Measurements from ENCODE around the gene CDC16.

The CDC16 gene

GRCh38 chr13:114269281-114269770 lies 34.6 kb downstream of the CDC16 start:
- in situ Hi-C loops (cut with HindIII; ENCODE audit: low sequenced_read_pairs), result no loop called here
- DNase-seq (ENCODE audit: low read depth), result no peak
- no peak for TF ChIP-seq CTCF (IDR thresholded peaks at IDR 0.05; ENCODE audit: low read depth, low read length, missing control alignments)
- H3K4me3 ChIP-seq (ENCODE audit: low read depth, low read length), result no peak overlapping the region

DNA sequence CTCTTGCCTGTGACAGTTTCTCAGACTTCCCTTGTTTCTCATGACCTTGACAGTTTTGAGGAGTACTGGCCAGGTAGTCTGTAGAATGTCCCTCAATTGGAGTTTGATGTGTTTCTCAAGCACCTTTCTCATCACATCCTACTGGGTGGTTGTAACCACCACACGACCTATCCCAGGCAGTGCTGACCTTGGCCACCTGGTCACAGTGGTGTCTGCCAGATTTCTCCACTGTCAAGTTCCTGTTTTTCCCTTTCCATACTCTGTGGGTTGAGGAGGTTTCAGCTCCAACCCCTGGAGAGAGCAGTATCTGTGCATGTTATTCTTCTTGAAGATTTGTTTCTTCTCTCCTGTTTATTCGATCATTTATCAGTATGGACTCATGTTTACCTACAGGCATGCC lies 38.3 kb downstream of the CDC16 start:
- in situ Hi-C loops (cut with HindIII; ENCODE audit: low sequenced_read_pairs), result no loop called here
- no peak for DNase-seq (ENCODE audit: low read depth)
- TF ChIP-seq CTCF (IDR thresholded peaks at IDR 0.05; ENCODE audit: low read depth, low read length, missing control alignments), result no peak

DNA sequence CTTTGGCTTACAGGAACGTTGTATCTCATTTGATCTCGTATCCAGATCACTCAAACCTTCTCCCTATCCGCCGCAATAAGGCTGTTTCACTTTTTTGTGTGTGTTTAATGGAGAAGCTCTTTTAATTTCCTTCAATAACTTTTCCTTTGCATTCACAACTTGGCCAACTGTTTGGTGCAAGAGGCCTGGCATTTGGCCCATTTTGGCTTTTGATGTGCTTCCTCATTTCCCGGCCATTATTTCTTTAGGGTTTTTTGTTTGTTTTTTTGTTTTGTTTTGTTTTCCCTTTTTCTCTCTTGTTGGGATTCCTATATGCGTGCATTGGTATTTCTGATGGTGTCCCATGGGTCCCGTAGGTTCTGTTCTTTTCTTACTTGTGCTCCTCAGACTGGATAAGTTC lies 40.6 kb downstream of the CDC16 start:
- DNase-seq (ENCODE audit: low read depth), result no peak
- in situ Hi-C loops (cut with HindIII; ENCODE audit: low sequenced_read_pairs), result no loop called here
- no peak for TF ChIP-seq CTCF (IDR thresholded peaks at IDR 0.05; ENCODE audit: low read depth, low read length, missing control alignments)
- H3K4me3 ChIP-seq (ENCODE audit: low read depth, low read length), result no peak overlapping the region

More for the DNA sequence above, 38.3 kb downstream of the CDC16 start:
- H3K4me3 ChIP-seq (ENCODE audit: low read depth, low read length), result no peak overlapping the region

- DNase-seq (ENCODE audit: low read depth), result no peak
- no peak overlapping the region for H3K4me3 ChIP-seq (ENCODE audit: low read depth, low read length)
- no peak for TF ChIP-seq CTCF (IDR thresholded peaks at IDR 0.05; ENCODE audit: low read depth, low read length, missing control alignments)
- in situ Hi-C loops (cut with HindIII; ENCODE audit: low sequenced_read_pairs), result no loop called here
Measured at GRCh38 chr13:114279146-114279545, 44.4 kb downstream of the CDC16 start.

- DNase-seq (ENCODE audit: low read depth), result no peak
- in situ Hi-C loops (cut with HindIII; ENCODE audit: low sequenced_read_pairs), result no loop called here
- no peak overlapping the region for H3K4me3 ChIP-seq (ENCODE audit: low read depth, low read length)
- TF ChIP-seq CTCF (IDR thresholded peaks at IDR 0.05; ENCODE audit: low read depth, low read length, missing control alignments), result no peak
Measured at GRCh38 chr13:114279758-114280355, 45.2 kb downstream of the CDC16 start.

DNA sequence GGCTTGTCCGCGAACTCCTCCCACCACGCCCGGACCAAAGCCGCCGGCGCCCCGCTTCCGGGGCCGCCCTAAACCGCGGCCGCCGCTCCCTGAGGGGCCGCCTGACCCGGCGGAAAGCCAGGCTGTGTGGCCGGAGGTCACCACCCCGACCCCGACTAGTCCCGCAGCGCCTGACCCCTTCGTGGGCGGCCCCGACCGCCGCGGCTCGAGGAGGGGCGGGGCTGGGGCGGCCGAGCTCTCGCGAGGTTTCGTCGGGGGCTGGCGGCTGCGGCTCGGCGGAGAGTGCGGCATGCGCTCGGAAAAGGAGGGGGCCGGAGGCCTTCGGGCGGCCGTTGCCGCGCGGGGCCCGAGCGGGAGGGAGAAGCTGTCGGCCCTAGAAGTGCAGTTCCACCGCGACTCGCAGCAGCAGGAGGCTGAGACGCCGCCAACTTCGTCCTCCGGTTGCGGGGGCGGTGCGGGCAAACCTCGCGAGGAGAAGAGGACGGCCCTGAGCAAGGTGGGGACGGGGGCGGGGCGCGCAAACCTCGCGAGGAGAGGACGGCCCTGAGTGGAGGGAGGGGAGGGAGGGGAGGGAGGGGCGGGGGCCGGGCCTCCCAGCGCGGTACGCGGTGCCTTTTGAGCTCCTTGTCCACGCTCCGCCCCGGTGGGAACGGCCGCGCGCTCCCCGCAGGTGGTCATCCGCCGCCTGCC lies 46.8 kb downstream of the CDC16 start, which contains the start of gene UPF3A:
TSS of gene UPF3A (plus strand) at position 251 of the 690 bp plus-strand sequence. CDS start at position 290, 39 bp downstream.
- in situ Hi-C loops (cut with HindIII; ENCODE audit: low sequenced_read_pairs), result no loop called here
- peak; percentile 78 for DNase-seq (ENCODE audit: low read depth)
- H3K4me3 ChIP-seq (ENCODE audit: low read depth, low read length), result peak within 1 kb of the TSS; percentile 59

More for the DNA sequence above, 46.8 kb downstream of the CDC16 start, which contains the start of gene UPF3A:
- TF ChIP-seq CTCF (IDR thresholded peaks at IDR 0.05; ENCODE audit: low read depth, low read length, missing control alignments), result no peak

All from astrocyte of the cerebellum (primary cell).